Esophagus (tissue), 2 donors: ENCODE data around the gene HEBP2. TPM values are rescaled to one million over a fixed set of nuclear protein-coding genes. Genes with fewer than 3 reads are reported as not detected.

Experiments used
- H3K27ac ChIP-seq, 2 donors: one replicate each; pipeline ENCODE4 v1.5.1; 2013; ENCODE audit warnings: low read depth in 2 of 2, mild to moderate bottlenecking in 2 of 2, inconsistent platforms in 1 of 2, low read length in 1 of 2, moderate library complexity in 1 of 2
- H3K27me3 ChIP-seq, 2 donors: one replicate each; pipeline ENCODE4 v1.6.1; 2013; ENCODE audit warnings: low read length in 2 of 2, control low read depth in 1 of 2, mild to moderate bottlenecking in 1 of 2; ENCODE audit not compliant: insufficient read depth in 2 of 2, control insufficient read depth in 1 of 2
- H3K36me3 ChIP-seq, 2 donors: one replicate each; pipeline ENCODE4 v1.6.1; 2013; ENCODE audit warnings: low read length in 1 of 2; ENCODE audit not compliant: control insufficient read depth in 2 of 2, insufficient read depth in 2 of 2
- H3K4me1 ChIP-seq, 2 donors: one replicate each; pipeline ENCODE4 v1.6.1; 2013; ENCODE audit warnings: low read length in 1 of 2; ENCODE audit not compliant: control insufficient read depth in 2 of 2, insufficient read depth in 2 of 2
- H3K4me3 ChIP-seq, 2 donors: one replicate each; pipeline ENCODE4 v1.5.1; 2013; ENCODE audit warnings: low read length in 2 of 2, mild to moderate bottlenecking in 2 of 2, low read depth in 1 of 2, moderate library complexity in 1 of 2
- H3K9me3 ChIP-seq, 2 donors: one replicate each; pipeline ENCODE4 v1.6.1; 2013; ENCODE audit warnings: mild to moderate bottlenecking in 2 of 2, low read depth in 1 of 2, low read length in 1 of 2, moderate library complexity in 1 of 2; ENCODE audit not compliant: control insufficient read depth in 2 of 2, insufficient read depth in 1 of 2
- WGBS, 2 donors: extraction: QIAGEN DNeasy Blood & Tissue Kit; methylation state at CpG; one replicate each; pipeline ENCODE4 v1.1.7; 2013; 5-methylcytosine and 5-hydroxymethylcytosine counted together
- polyA plus RNA-seq, 2 donors: library from polyadenylated mRNA; stranded (reverse); fragments of 200-250 nt; gene quantifications; one replicate each; pipeline ENCODE4 v1.2.3, GENCODE V29; 2013
- donor health status: healthy with polysubstance abuse.
- donor health status: Bipolar disorder and iron deficiency.

HEBP2 gene
- polyA plus RNA-seq, 2 donors: 66.4 to 70.5 TPM

DNA sequence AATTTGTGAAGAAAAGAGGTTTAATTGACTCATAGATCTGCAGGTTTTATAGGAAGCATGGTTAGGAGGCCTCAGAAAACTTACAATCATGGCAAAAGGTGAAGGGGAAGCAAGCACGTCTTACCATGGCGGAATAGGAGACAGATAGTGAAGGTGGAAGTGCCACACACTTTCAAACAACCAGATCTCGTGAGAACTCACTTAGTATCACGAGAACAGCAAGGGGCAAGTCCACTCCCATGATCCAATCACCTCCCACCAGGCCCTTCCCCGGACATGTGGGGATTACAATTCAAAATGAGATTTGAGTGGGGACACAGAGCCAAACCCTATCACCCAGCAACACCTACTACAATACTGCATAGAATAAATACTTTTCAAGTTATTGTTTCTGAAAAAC, 7.3 kb upstream of the HEBP2 start:
- H3K27me3 ChIP-seq: no peaks in the 10 kb centered on the region
- no peaks in the 10 kb centered on the region for H3K4me1 ChIP-seq
- WGBS, 2 donors: 89 to 94% methylated on average over 5 of the region's 5 CpGs
- no peaks in the 10 kb centered on the region for H3K36me3 ChIP-seq
- no peak overlapping the region for H3K27ac ChIP-seq
- no peaks in the 10 kb centered on the region for H3K9me3 ChIP-seq
- no peak overlapping the region for H3K4me3 ChIP-seq

DNA sequence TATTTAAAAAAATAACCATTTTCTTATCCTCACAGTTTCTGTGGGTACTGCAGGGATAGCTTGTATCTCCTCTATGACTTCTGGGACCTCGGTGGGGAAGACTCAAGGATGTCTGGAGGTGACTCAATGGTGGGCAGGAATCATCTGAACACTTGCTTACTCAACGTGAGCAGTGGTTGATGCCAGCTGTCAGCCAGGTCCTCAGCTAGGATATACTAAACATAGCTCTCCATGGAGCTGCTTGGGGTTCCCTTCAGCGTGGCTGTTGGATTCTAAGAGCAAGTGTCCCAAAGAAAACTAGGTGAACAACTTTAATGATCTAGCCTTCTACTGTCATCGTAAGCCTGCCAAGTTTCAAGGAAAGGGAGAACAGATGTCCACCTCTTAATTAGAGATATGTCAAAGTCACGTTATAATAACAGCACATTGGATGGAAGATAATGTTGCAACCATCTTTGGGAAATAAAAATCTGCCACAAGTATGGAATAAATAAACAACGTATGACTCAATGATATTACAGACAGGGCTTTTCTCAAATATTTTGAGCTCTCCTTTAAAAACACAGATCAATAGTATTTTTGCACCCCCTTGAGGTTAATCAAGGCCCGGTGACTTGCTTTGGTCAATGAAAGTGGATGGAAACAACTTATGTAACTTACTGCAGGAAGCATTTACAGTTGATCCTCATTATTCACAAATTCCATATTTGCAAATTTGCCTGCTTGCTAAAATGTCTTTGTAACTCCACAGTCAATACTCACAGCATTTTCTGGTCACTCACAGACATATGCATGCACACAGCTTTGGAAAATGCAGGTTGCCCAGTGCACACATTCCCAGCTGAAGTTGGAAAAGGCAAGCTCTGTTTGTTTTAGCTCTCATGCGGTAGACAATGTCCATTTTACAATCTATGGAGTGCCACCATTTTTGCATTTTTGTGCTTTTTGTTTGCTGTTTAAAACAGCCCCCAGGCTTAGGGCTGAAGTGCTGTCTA, 6.6 kb upstream of the HEBP2 start:
- no peak overlapping the region for H3K4me3 ChIP-seq
- H3K9me3 ChIP-seq: no peaks in the 10 kb centered on the region
- 79% methylated on average over 8 of the region's 8 CpGs for WGBS, 2 donors
- H3K36me3 ChIP-seq: no peaks in the 10 kb centered on the region
- H3K4me1 ChIP-seq: no peaks in the 10 kb centered on the region
- H3K27ac ChIP-seq: no peak overlapping the region
- no peaks in the 10 kb centered on the region for H3K27me3 ChIP-seq

DNA sequence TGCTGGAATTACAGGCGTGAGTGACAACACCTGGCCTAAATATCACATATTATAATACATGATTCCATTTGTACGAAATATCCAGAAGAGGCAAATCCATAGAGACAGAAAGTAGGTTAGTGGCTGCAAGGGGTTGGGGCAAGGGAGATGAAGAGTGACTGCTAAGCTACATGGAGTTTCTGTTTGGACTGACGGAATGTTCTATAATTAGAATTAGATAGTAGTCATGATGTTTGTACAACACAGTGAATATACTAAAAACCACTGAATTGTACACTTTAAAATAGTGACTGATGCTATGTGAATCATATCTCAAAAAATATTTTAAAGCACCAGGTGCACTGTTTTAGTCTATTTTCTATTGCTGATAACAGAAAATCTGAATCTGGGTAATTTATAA, 3.7 kb upstream of the HEBP2 start:
- WGBS, 2 donors: 91% methylated on average over 3 of the region's 3 CpGs
- H3K4me3 ChIP-seq: no peak overlapping the region
- no peaks in the 10 kb centered on the region for H3K9me3 ChIP-seq
- H3K36me3 ChIP-seq: no peaks in the 10 kb centered on the region
- no peaks in the 10 kb centered on the region for H3K27me3 ChIP-seq
- H3K27ac ChIP-seq: no peak overlapping the region
- peaks cover 0 to 4% of the 10 kb centered on the region in 2 donors for H3K4me1 ChIP-seq

DNA sequence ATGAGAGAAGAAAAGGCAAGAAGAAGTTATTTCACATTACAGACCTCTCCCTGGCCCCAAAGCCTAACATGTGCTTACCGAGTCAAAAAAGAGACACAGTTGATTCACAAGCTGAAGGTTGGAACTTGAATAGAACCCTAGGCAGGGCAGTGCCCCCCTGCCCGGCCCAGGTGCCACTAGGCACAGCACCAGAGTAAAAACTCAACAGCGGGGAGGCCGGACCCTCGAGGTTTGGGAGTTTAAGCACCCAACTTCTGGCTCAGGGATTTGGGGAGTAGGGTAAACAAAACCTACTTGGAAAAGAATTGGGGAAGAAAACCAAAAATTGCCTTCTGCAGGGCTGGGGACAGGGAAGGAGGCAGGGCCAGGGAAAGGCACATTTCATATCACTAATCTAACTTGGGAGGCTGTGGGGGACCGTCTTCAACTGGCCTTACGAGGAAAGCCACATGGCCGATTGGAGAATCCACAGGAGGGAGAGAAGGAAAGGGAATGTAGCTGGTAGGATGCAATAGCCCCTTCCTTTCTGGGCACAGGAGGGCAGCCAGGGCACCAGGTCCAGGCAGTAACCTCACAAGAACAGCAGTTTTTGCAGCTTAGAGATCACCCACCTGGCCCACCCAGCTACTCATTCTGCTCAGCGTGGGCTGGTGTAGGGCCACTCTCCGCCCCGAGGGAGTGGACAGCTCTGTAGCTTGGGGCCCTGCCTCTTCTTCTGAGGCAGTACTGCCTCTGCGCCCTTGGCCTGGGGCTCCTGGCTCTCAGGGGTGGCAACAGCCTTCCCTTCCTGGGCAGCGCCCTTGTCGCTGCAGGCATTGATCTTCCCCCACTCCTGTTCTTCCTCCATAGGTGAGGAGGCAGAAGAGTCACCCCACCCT, 1.8 kb upstream of the HEBP2 start:
- Histone ChIP-seq H3K4me1 (peaks cover 0 to 4% of the 10 kb centered on the region in 2 donors), H3K36me3 (no peaks in the 10 kb centered on the region), H3K27ac (no peak overlapping the region), H3K4me3 (no peak overlapping the region), H3K9me3 (no peaks in the 10 kb centered on the region), H3K27me3 (no peaks in the 10 kb centered on the region)
- 93 to 95% methylated on average over 14 of the region's 14 CpGs for WGBS, 2 donors

DNA sequence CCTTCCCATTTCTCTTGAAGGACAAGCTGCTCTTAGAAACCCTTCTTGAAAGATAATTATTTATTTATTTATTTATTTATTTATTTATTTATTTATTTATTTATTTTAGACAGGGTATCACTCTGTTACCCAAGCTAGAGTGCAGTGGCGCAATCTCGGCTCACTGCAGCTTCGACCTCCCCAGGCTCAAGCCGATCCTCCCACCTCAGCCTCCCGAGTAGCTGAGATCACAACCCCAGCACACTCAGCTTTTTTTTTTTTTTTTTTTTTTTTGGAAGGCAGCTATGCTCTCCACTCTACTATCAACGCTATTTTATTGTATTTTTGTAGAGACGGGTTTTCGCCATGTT, 1.2 kb upstream of the HEBP2 start:
- H3K27me3 ChIP-seq: no peaks in the 10 kb centered on the region
- no peak overlapping the region for H3K4me3 ChIP-seq
- H3K36me3 ChIP-seq: peaks cover 0 to 6% of the 10 kb centered on the region in 2 donors
- no peaks in the 10 kb centered on the region for H3K9me3 ChIP-seq
- WGBS, 2 donors: 86 to 89% methylated on average over 8 of the region's 8 CpGs
- no peak overlapping the region for H3K27ac ChIP-seq
- peaks cover 0 to 8% of the 10 kb centered on the region in 2 donors for H3K4me1 ChIP-seq

DNA sequence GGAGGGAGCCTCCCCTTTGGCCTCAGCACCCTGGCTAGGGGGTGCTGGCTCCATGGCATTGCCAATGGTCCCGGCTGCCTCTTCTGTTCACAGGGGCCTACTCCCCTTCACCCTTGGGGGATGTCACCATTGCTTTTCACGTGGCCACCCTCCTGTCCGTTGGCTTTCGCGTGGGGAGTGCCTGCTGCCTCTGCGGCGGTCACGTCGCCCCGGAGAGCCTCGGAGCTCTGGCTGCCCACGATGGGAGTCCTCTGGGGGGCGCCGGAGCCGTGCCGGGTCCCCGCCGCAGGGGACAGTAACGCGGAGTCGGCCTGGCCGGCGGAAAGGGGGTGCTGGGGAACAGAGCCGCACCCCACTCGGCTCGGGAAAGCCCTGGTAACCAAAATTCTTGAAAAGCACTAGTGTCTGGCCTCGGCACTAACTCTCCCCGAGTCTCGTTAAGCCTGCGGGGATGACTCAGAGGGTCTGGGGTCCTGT, 661 bp upstream of the HEBP2 start:
- peak overlapping the region; percentile 81 to 88 for H3K4me3 ChIP-seq
- peaks cover 0 to 9% of the 10 kb centered on the region in 2 donors for H3K4me1 ChIP-seq
- peaks cover 0 to 9% of the 10 kb centered on the region in 2 donors for H3K36me3 ChIP-seq
- 1% methylated on average over 30 of the region's 30 CpGs for WGBS, 2 donors
- no peaks in the 10 kb centered on the region for H3K27me3 ChIP-seq
- H3K9me3 ChIP-seq: no peaks in the 10 kb centered on the region
- H3K27ac ChIP-seq: peak overlapping the region; percentile 91 to 93

DNA sequence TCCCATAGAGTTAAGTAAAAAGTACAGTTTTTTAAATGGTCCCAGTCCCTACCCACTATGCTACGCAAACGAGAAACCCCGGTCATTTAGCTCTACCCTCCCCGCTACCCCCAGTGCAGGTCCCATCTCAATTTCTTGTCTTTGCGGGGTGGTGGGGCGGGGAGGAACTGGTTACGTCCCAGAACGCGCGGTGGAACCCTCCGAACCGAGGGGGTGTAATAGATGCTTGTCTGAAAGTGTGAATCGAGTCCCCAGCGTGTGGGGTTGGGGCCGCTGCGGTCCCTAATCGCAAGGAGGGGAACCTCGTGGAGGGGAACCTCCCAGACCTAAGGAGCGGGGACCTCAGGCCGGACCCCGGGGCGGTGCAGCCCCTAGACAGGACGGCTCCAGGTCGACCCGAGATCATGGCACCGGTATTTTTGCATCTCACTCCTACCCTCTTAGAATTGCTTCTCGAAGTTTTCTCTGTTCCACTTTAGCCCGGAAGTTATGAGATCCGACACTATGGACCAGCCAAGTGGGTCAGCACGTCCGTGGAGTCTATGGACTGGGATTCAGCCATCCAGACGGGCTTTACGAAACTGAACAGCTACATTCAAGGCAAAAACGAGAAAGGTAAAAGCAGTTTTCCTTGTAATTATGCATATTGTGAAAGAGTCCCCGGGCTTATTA, 779 bp downstream of the HEBP2 start:
- peak overlapping the region; percentile 81 to 88 for H3K4me3 ChIP-seq
- H3K27me3 ChIP-seq: no peaks in the 10 kb centered on the region
- H3K9me3 ChIP-seq: no peaks in the 10 kb centered on the region
- WGBS, 2 donors: 4 to 5% methylated on average over 35 of the region's 35 CpGs
- H3K27ac ChIP-seq: peak overlapping the region; percentile 88 to 93
- H3K4me1 ChIP-seq: peaks cover 0 to 9% of the 10 kb centered on the region in 2 donors
- H3K36me3 ChIP-seq: peaks cover 3 to 16% of the 10 kb centered on the region in 2 donors

DNA sequence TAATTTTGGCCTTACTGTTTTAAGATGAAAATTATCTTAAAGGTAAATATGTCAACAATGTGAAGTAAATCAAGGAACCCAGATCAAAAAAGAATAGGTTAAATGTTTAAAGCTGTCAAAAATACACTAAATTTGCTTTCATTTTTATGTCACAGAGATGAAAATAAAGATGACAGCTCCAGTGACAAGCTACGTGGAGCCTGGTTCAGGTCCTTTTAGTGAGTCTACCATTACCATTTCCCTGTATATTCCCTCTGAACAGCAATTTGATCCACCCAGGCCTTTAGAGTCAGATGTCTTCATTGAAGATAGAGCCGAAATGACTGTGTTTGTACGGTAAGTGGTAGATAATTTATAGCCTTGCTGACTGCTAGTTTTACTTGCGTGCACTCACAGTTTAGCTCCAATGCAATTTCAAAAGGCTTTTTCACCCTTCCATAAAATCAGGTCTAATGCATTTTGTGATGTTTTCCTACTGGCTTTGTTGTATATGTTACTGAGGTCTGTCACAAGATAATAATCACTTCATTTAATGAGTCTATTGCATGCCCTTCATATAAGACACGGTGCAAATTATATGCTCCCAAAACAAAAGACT, 1.9 kb downstream of the HEBP2 start:
- peaks cover 3 to 17% of the 10 kb centered on the region in 2 donors for H3K36me3 ChIP-seq
- peak overlapping the region; percentile 5 to 8 for H3K27ac ChIP-seq
- no peaks in the 10 kb centered on the region for H3K27me3 ChIP-seq
- peak overlapping the region in 1 of 2 donors; percentile 31 for H3K4me3 ChIP-seq
- WGBS, 2 donors: 86 to 90% methylated on average over 5 of the region's 5 CpGs
- H3K4me1 ChIP-seq: peaks cover 0 to 9% of the 10 kb centered on the region in 2 donors
- H3K9me3 ChIP-seq: no peaks in the 10 kb centered on the region

- H3K9me3 ChIP-seq: no peaks in the 10 kb centered on the region
- H3K27ac ChIP-seq: no peak overlapping the region
- H3K27me3 ChIP-seq: no peaks in the 10 kb centered on the region
- 69 to 74% methylated on average over 2 of the region's 2 CpGs for WGBS, 2 donors
- H3K4me3 ChIP-seq: peak overlapping the region in 1 of 2 donors; percentile 31
- peaks cover 3 to 17% of the 10 kb centered on the region in 2 donors for H3K36me3 ChIP-seq
- H3K4me1 ChIP-seq: peaks cover 0 to 9% of the 10 kb centered on the region in 2 donors
Observed at GRCh38 chr6:138406443-138406842, 2.4 kb downstream of the HEBP2 start.
